Activated T-cell treated with anti-CD3 and anti-CD28 coated beads, Interleukin-2, amount 50 U/mL, for 4 hours (primary cell): ENCODE results near the gene CAP1. TPM values are rescaled to one million over a fixed set of nuclear protein-coding genes. Genes with fewer than 3 reads are reported as not detected.
"Not testable (repeated sequence)": the region's sequence is repeated elsewhere in the genome, so short reads cannot be mapped to it uniquely, and the experiment has no call there.

ENCODE experiments used
- ATAC-seq, 2 donors: fragments of 200-7000 bp; cut with Tn5 transposase; one replicate each; pipeline ENCODE4 v1.10.0; 2021
- DNase-seq: peaks from one replicate; pipeline ENCODE4 v3.0.0-alpha.2; 2020
- H3K27me3 Mint-ChIP-seq: one replicate; pipeline ENCODE4 v1.8.0; 2021; ENCODE audit warnings: low read depth, mixed read lengths
- H3K36me3 Mint-ChIP-seq: one replicate; pipeline ENCODE4 v1.8.0; 2022; ENCODE audit warnings: mixed read lengths; ENCODE audit not compliant: insufficient read depth
- H3K4me1 Mint-ChIP-seq: one replicate; pipeline ENCODE4 v1.8.0; 2021; ENCODE audit warnings: low read depth, mixed read lengths
- H3K4me3 Mint-ChIP-seq: one replicate; pipeline ENCODE4 v1.8.0; 2021; ENCODE audit warnings: mild to moderate bottlenecking, moderate library complexity, mixed read lengths
- H3K9me3 Mint-ChIP-seq: one replicate; pipeline ENCODE4 v1.8.0; 2021; ENCODE audit warnings: mixed read lengths
- total RNA-seq, 3 donors: library from RNA; stranded (reverse); gene quantifications; one replicate each; pipeline ENCODE4 v1.2.1, GENCODE V29; 2021

CAP1 gene
- total RNA-seq, 3 donors from 2014 or later: 349 to 426 (median 389) TPM

DNA sequence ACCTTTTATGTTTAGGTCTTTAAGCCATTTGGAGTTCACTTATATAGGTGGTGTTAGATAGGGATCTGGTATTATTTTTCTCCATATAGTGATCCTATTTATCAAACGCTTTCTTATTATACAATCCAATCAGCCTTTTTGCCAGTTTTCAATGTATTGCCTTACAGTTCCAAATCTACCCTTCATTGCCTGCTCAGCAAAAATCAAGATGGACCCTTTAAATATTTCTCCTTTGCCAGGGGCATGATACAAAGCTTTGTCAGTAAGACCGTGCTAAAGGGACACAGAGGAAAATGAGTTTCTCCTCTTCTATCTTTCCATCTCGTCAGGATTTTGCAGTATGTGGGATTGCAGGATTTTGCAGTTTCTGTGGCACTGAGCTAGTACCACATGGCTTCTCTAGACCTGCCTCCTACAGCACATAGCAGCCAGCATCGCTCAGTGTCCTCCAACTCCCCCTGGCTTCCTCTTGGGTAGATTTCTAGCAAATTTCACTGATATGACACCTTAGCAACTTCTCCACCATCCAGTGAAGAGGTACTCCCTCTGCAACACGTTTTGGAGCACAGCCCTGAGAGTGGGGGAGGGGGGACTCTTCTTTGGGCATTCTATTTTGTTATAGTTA is 22.5 kb upstream of the CAP1 start:
- no peaks in the 10 kb centered on the region for H3K9me3 Mint-ChIP-seq
- DNase-seq (no peak), ATAC-seq (no peak)
- H3K27me3 Mint-ChIP-seq: no peaks in the 10 kb centered on the region
- H3K36me3 Mint-ChIP-seq: no peaks in the 10 kb centered on the region
- peaks cover 17% of the 10 kb centered on the region for H3K4me1 Mint-ChIP-seq
- H3K4me3 Mint-ChIP-seq: no peak overlapping the region

DNA sequence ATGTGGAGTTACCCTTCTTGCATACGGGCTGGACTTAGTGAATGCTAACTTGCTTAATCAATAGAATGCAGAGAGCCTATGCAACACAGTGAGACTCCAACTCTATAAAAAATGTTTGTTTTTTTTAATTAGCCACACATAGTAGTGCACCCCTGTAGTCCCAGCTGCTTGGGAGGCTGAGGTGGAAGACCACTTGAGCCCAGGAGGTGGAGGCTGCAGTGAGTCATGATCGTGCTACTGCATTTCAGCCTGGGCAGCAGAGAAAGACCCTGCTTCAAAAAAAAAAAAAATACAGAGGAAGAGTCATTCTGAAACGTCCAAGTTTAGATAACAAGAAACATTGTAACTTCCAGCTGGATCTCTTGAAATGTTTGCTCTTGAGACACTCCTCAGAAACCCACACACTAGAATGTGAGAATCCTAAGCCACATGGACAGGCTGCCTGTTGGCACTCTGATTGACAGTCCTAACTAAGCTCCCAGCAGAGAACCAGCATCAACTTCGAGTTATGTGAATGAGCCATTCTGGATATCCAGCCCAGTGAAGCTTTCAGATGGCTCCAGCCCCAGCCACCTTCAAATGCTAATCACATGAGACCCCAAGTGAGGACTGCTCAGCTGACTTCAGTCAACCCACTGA is 20.0 kb upstream of the CAP1 start:
- DNase-seq (no peak), ATAC-seq (no peak)
- Mint-ChIP-seq H3K9me3 (no peaks in the 10 kb centered on the region), H3K27me3 (peaks cover 5% of the 10 kb centered on the region), H3K36me3 (no peaks in the 10 kb centered on the region), H3K4me3 (no peak overlapping the region), H3K4me1 (peaks cover 1% of the 10 kb centered on the region)

DNA sequence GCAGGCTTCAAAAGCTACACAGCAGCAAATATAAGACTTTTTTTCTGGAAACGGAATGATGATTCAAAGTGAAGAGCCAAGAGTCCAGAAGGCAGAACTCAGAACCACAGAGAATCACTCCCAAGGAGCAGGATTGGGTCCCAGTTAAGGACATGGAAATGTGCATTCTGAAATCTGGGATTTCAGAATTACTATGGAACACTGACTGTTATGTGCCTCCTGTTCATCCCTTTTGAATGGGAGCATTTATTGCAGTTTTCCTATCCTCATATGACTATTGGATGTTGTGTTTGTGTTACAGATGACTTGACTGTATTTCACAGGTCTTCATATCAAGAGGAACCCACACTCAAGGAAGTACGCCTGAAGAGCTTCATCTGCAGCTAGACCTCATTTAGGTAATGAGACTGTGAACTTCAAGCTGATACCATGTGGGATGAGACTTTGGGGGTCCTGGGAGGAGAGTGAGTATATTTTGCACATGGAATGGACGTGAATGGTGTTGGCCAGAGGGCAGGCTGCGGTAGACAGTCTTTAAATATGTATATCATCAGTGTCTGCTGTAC is 17.1 kb upstream of the CAP1 start:
- peaks cover 5% of the 10 kb centered on the region for H3K27me3 Mint-ChIP-seq
- DNase-seq (no peak), ATAC-seq (no peak)
- no peaks in the 10 kb centered on the region for H3K9me3 Mint-ChIP-seq
- no peak overlapping the region for H3K4me3 Mint-ChIP-seq
- peaks cover 1% of the 10 kb centered on the region for H3K4me1 Mint-ChIP-seq
- H3K36me3 Mint-ChIP-seq: no peaks in the 10 kb centered on the region

DNA sequence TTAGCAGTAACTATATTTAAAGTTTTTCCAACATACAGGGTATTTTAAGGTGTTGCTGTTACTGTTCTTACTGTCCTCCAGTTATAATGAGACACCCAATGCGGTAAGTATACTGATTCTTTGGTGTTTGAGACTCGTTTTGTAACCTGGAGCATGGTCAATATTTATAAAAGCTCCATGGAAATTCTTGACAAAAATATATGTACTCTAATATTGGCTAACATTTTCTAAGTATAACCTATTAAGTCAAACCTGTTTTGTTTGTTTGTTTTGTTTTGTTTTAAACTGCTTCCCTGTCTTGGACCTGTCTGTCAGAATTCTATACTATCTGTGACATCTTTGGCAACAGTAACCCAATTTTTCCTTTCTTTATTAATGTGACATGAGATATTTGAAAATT is 15.9 kb upstream of the CAP1 start:
- Mint-ChIP-seq H3K4me1 (peaks cover 4% of the 10 kb centered on the region), H3K4me3 (no peak overlapping the region), H3K36me3 (no peaks in the 10 kb centered on the region), H3K27me3 (peaks cover 5% of the 10 kb centered on the region), H3K9me3 (no peaks in the 10 kb centered on the region)
- DNase-seq: no peak
- no peak for ATAC-seq

DNA sequence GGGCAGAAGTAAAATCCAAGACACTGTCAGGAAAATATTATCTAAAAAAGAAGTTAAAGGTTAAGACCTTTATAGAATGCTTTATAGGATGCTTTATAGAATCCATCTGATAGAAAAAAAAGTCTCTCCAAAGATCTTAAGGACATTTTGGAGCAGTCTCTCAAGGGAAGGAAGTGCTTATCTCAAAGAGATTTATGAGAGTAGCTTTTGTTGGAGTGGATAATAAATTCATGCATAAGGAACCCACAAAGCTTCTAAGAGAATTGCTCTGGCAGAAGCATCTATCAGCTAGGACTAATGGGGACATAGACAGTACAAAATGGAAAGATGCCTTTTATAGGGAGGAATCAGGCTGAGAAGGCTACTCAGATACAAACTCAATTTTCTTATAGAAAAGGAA is 12.9 kb upstream of the CAP1 start:
- H3K4me3 Mint-ChIP-seq: no peak overlapping the region
- H3K4me1 Mint-ChIP-seq: peaks cover 16% of the 10 kb centered on the region
- H3K27me3 Mint-ChIP-seq: peaks cover 5% of the 10 kb centered on the region
- DNase-seq (no peak), ATAC-seq (no peak)
- no peaks in the 10 kb centered on the region for H3K9me3 Mint-ChIP-seq
- no peaks in the 10 kb centered on the region for H3K36me3 Mint-ChIP-seq

DNA sequence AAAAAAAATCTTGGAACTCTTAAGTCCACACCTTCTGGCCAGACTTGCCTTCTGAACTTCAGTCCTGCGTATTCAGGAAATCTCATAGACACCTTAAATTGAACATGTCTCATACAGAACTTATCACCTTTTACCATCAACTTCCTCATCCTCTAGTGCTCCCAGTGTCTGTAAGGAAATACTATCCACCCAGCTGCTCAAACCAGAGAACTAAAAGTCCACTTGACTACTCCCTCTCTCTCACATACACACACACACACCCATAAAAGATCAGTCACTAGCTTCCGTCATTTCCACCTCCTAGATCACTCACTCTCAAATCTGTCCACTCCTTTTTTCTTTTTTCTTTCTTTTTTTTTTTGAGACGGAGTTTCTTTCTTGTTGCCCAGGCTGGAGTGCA is 10.9 kb upstream of the CAP1 start:
- no peak overlapping the region for H3K4me3 Mint-ChIP-seq
- H3K27me3 Mint-ChIP-seq: no peaks in the 10 kb centered on the region
- no peaks in the 10 kb centered on the region for H3K9me3 Mint-ChIP-seq
- no peaks in the 10 kb centered on the region for H3K36me3 Mint-ChIP-seq
- no peak for ATAC-seq
- no peak for DNase-seq
- peaks cover 25% of the 10 kb centered on the region for H3K4me1 Mint-ChIP-seq

DNA sequence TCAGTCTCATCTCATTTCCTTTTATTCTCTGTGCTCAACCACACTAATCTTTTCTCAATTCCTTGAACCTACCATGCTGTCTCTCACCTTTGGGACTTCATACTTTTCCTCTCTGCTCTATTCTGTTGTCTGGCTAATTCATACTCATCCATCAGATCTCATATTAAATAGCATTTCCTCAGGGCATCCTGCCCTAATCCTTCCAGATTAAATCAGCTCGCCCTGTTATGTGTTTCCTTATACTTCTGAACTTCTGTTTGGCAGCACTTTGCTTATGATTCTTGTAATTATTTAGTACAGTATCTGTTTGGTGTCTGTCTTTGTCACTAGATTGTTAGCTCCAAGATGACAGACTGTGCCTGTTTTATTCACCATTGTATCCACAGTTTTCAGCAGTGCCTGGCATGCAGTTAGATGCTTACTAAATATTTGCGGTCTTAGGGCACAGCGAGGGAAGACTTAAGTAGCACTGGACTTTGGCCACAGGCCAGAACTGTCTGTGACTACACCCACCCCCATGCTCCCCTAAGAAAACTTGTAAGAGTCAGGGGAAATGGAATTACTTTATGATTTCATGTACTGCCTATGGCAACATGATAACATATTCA is 9.9 kb upstream of the CAP1 start:
- Mint-ChIP-seq H3K27me3 (no peaks in the 10 kb centered on the region), H3K4me3 (no peak overlapping the region), H3K36me3 (no peaks in the 10 kb centered on the region), H3K9me3 (no peaks in the 10 kb centered on the region), H3K4me1 (peaks cover 31% of the 10 kb centered on the region)
- DNase-seq (no peak), ATAC-seq (no peak)

DNA sequence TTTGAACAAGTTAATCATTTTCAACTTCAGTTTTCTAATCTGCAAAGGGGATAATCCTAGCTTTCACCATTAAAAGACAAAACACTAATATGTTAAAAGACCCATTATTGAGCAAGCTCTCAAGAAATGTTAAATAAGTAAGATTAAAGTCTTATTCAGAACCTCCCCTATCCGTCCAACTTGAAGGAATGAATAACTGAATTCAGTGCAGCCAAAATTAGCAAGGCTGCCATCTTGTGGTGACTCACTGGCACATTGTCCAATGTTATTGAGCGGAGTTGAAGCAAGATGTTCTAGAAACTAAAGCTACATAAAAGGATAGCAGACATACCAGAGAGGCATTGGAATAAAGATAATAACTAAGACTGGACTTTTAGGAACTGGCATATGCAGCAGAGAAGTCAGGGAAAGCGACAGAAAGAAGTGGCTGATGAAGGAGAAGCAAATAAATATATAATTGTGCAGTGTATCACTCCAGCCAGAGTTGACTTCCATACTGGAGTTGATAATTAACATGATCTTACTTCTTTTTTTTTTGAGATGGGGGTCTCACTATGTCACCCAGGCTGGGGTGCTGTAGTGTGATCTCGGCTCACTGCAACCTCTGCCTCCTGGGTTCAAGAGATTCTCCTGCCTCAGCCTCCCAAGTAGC is 8.2 kb upstream of the CAP1 start:
- peaks cover 38% of the 10 kb centered on the region for H3K4me1 Mint-ChIP-seq
- no peak overlapping the region for H3K4me3 Mint-ChIP-seq
- H3K27me3 Mint-ChIP-seq: no peaks in the 10 kb centered on the region
- ATAC-seq: peak; percentile 44 to 57
- DNase-seq: peak; percentile 47
- no peaks in the 10 kb centered on the region for H3K9me3 Mint-ChIP-seq
- no peaks in the 10 kb centered on the region for H3K36me3 Mint-ChIP-seq

DNA sequence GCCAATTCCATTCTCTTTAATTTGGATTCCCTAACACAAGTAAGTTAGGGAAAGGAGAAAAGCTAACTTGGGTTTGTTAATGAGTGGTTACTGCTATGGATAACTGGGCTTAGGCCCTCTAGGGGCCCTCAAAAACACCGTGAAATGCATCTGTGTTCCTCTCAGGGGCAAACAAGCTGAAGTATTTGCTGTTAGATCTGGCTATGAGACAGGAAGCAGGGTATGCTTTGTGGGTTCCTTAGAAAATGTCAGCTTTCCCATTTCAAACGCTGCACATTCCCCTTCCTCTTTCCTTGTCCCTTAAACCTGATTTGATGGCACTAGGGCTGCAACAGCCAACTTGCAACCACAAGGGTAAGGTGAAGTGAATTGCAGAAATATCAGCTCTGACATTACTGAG is 5.7 kb upstream of the CAP1 start:
- Mint-ChIP-seq H3K36me3 (no peaks in the 10 kb centered on the region), H3K4me3 (peak overlapping the region; percentile 11), H3K27me3 (no peaks in the 10 kb centered on the region), H3K9me3 (no peaks in the 10 kb centered on the region), H3K4me1 (peaks cover 52% of the 10 kb centered on the region)
- DNase-seq (no peak), ATAC-seq (no peak)

DNA sequence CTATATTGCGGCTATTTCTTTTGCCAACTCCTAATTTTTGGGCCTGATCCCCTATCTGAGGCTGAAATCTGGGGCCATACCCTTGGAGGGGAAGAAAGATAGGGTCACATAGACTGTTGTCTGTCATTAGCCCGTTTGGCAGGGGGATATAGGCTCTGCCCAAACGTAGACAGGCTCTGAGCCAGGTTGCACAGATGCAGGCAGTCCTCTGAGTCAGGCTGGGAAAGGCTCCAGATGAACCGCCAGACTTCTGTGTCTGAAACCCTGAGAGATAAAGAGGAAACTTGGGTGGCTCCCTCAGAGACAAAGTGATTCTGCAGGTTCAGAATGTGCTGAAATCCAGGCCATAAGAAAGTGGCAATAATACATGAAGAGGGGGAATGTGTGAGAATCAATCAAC is 4.0 kb upstream of the CAP1 start:
- H3K9me3 Mint-ChIP-seq: no peaks in the 10 kb centered on the region
- no peaks in the 10 kb centered on the region for H3K27me3 Mint-ChIP-seq
- DNase-seq (no peak), ATAC-seq (no peak)
- H3K4me1 Mint-ChIP-seq: peaks cover 49% of the 10 kb centered on the region
- peaks cover under 1% of the 10 kb centered on the region for H3K36me3 Mint-ChIP-seq
- H3K4me3 Mint-ChIP-seq: no peak overlapping the region

DNA sequence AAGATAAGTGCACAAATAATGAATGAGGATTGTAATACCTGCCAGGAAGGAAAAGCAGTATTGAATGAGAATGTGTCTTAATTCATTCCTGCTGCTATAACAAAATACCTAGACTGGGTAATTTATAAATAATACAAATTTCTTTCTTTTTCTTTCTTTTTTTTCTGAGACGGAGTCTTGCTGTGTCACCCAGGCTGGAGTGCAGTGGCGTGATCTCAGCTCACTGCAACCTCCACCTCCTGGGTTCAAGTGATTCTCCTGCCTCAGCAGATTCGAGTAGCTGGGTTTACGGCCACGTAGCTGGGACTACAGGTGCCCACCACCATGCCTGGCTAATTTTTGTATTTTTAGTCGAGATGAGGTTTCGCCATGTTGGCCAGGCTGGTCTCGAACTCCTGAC is 3.3 kb upstream of the CAP1 start:
- H3K9me3 Mint-ChIP-seq, H3K27me3 Mint-ChIP-seq, H3K36me3 Mint-ChIP-seq, DNase-seq, H3K4me3 Mint-ChIP-seq, ATAC-seq: not testable (repeated sequence)
- H3K4me1 Mint-ChIP-seq: peaks cover 53% of the 10 kb centered on the region

DNA sequence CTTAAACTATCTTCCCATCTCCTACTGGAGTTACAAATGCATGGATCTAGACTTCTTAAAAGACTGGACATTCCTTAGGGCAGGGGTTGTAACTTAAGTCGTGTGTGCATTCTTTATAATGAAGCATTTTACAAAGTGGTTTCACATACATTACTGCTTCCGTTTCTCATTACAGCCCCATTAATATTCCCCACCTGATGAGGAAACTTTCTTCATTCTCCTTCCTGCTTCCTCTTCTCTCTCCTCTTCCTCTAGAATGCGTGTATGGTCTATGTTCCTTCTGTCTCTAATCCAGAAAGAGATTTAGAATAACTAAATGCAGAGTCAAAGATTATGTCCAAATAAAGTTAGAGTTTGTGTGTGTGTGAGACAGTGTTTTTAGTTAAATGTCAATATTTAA is 1.8 kb upstream of the CAP1 start:
- peaks cover 60% of the 10 kb centered on the region for H3K4me1 Mint-ChIP-seq

DNA sequence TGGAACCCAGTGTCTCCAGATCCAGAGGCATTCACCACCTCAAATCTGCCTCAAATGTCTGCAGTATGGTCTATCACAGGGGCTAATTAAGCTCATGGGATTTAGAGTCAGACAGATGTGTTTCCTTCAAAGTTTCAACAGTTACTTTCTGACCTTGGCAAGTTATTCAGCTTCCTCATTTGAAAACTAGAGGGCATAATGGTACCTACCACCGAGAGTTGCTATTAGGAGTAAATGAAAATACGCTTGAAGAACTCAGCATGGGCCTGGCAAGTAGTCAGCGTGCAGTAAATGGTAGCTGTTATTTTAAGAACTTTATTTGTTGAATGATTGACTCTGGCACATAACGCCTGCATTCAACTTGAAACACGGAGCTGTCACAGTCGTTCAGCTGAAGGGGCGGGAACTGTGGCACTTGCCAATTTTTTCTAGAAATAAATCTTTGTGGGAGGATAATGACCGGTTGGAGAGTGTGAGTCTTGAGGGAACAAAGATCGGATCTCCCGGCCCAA is 1.2 kb upstream of the CAP1 start:
- DNase-seq (no peak), ATAC-seq (no peak)
- peaks cover 15% of the 10 kb centered on the region for H3K36me3 Mint-ChIP-seq
- no peaks in the 10 kb centered on the region for H3K27me3 Mint-ChIP-seq
- H3K9me3 Mint-ChIP-seq: no peaks in the 10 kb centered on the region
- H3K4me1 Mint-ChIP-seq: peaks cover 61% of the 10 kb centered on the region
- peak overlapping the region; percentile 98 for H3K4me3 Mint-ChIP-seq

More for the DNA sequence above, 1.8 kb upstream of the CAP1 start:
- ATAC-seq: no peak
- no peak for DNase-seq
- no peaks in the 10 kb centered on the region for H3K27me3 Mint-ChIP-seq
- peak overlapping the region; percentile 98 for H3K4me3 Mint-ChIP-seq
- H3K36me3 Mint-ChIP-seq: peaks cover 12% of the 10 kb centered on the region
- H3K9me3 Mint-ChIP-seq: no peaks in the 10 kb centered on the region

DNA sequence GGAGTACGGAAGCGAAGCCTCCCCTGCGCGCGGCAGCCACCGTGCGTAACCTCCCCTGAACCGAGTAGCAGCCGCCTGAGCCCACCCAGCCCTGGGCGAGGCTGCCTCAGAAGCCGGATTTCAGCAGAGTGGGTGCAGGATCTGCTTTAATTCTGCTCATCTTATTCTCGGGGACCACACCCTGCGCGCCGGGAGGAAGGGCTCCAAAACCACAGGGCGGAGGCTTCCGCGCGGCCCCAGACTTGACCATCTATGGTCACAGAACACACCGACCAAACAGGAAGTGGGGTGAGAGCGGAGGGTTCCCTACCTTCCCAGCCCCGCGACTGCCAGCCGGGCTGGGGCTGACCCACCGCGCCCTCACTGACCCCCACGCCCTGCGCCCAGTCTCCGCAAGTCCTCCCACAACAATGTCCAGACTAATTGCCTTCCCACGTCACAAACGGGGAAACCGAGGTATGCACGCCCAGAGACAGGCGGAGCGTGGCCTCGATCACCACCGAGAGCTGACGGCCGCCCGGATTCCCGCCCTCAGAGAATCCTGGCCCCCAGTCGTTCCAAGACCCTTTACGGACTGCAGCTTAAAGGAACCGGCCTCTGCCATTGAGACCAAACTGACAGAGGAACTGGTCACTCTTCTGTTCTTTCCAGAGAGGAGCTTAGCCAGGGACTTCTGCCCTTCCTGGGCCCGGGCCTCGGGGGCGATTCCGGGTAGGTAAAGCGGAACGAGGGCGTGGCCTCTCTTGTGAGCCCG is 595 bp upstream of the CAP1 start:
- Mint-ChIP-seq H3K36me3 (peaks cover 15% of the 10 kb centered on the region), H3K9me3 (no peaks in the 10 kb centered on the region), H3K4me3 (peak overlapping the region; percentile 98), H3K4me1 (peaks cover 59% of the 10 kb centered on the region), H3K27me3 (no peaks in the 10 kb centered on the region)
- ATAC-seq (peak; percentile 36 to 42), DNase-seq (peak; percentile 30)
